Activated naive CD4-positive, alpha-beta T cell treated with anti-CD3 and anti-CD28 coated beads, Interleukin-2, amount 10 ng/mL, durations not matched to agents 7 days and 5 days (primary cell): ENCODE results near the gene SUB1.
"Not testable (repeated sequence)": the region's sequence is repeated elsewhere in the genome, so short reads cannot be mapped to it uniquely, and the experiment has no call there.

Experiments used
- CTCF ChIA-PET: fragments of 350-600 bp; sonication (Branson Sonifier 250); formaldehyde crosslinking; loops from one replicate; lab custom pipeline; 2021; ENCODE audit warnings: antibody characterized with exemption; lab: Charles Lee
- DNase-seq: peaks from one replicate; pipeline ENCODE4 v3.0.0-alpha.2; 2020
- H3K27ac Mint-ChIP-seq: one replicate; pipeline ENCODE4 v1.8.0; 2021; ENCODE audit warnings: mild to moderate bottlenecking, moderate library complexity, mixed read lengths
- H3K27me3 Mint-ChIP-seq: one replicate; pipeline ENCODE4 v1.8.0; 2021; ENCODE audit warnings: mild to moderate bottlenecking, mixed read lengths
- H3K36me3 Mint-ChIP-seq: one replicate; pipeline ENCODE4 v1.8.0; 2021; ENCODE audit warnings: mixed read lengths
- H3K4me1 Mint-ChIP-seq: one replicate; pipeline ENCODE4 v1.8.0; 2021; ENCODE audit warnings: mixed read lengths
- H3K4me3 Mint-ChIP-seq: one replicate; pipeline ENCODE4 v1.8.0; 2021; ENCODE audit warnings: mild to moderate bottlenecking, moderate library complexity, mixed read lengths
- H3K9me3 Mint-ChIP-seq: one replicate; pipeline ENCODE4 v1.8.0; 2021; ENCODE audit warnings: mixed read lengths

SUB1 gene

GRCh38 chr5:32552936-32553335 lies 32.4 kb upstream of the SUB1 start:
- CTCF ChIA-PET: no interaction called here
- Mint-ChIP-seq H3K36me3 (peaks cover 9% of the 10 kb centered on the region), H3K4me1 (peaks cover 11% of the 10 kb centered on the region), H3K27ac (no peak overlapping the region), H3K9me3 (peaks cover 4% of the 10 kb centered on the region), H3K27me3 (no peaks in the 10 kb centered on the region), H3K4me3 (no peak overlapping the region)
- no peak for DNase-seq

DNA sequence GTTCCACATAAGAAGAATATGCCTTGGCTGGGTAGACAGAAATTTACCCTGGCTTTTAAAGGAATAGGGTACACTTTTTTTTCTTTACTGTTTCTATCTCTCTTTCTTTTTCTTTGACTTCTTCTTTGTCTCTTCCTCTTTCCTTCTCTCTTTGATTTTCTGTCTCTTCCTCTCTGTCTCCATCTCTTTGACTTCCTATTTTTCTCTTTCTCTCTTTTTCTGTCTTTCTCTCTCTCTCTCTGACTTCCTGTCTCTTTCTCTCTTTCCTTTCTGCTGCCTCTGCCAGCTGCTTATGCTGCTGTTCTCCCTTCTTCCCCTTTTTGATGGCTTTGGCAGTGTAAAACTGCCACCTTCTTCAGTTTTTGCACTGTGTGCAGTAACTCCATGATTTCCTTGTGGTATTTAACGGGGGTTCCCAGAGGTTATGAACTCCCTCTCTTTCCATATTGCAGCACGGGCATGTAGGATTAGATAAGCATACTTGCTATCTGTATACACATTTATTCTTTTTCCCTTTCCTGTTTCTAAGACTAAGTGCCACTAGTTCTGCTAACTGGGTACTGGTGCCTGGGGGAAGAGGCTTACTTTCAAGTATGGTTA lies 31.1 kb upstream of the SUB1 start:
- H3K27ac Mint-ChIP-seq, H3K4me3 Mint-ChIP-seq, DNase-seq, CTCF ChIA-PET, H3K9me3 Mint-ChIP-seq, H3K36me3 Mint-ChIP-seq, H3K27me3 Mint-ChIP-seq: not testable (repeated sequence)
- peaks cover 11% of the 10 kb centered on the region for H3K4me1 Mint-ChIP-seq

GRCh38 chr5:32556543-32556942 lies 28.8 kb upstream of the SUB1 start:
- H3K27ac Mint-ChIP-seq, H3K4me3 Mint-ChIP-seq, H3K36me3 Mint-ChIP-seq, CTCF ChIA-PET, DNase-seq, H3K9me3 Mint-ChIP-seq, H3K27me3 Mint-ChIP-seq: not testable (repeated sequence)
- H3K4me1 Mint-ChIP-seq: peaks cover 11% of the 10 kb centered on the region

DNA sequence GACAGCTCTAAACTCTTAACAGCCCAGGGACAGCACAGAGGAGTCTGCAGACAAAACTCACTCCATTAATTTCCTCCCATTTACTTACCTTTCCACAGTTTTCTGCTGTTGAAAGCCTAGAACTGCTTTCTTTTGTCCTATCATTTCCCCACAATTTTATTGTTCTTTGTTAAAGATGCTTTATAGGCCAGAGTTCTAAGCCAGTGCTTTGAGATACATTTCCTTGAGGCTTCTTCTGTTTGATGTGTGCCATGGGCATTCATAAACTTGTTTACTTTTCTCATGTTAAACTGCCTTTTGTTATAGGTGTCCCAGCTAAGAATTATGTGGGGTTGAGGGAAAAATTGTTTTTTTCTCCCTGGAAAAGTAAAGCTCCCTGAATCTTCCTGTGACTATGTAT lies 25.9 kb upstream of the SUB1 start:
- Mint-ChIP-seq H3K36me3 (no peaks in the 10 kb centered on the region), H3K27ac (no peak overlapping the region)
- CTCF ChIA-PET: no interaction called here

GRCh38 chr5:32559921-32560320 lies 25.4 kb upstream of the SUB1 start:
- Mint-ChIP-seq H3K27me3 (no peaks in the 10 kb centered on the region), H3K9me3 (no peaks in the 10 kb centered on the region), H3K4me3 (no peak overlapping the region), H3K27ac (no peak overlapping the region), H3K36me3 (no peaks in the 10 kb centered on the region), H3K4me1 (peaks cover 2% of the 10 kb centered on the region)
- no peak for DNase-seq
- CTCF ChIA-PET: interaction anchor here (0.7 kb wide), 1 partner anchor 72 kb away, joined by 4 read pairs; no protein-coding TSS in a partner anchor

More for the DNA sequence above, 25.9 kb upstream of the SUB1 start:
- H3K27me3 Mint-ChIP-seq: no peaks in the 10 kb centered on the region
- DNase-seq: no peak
- H3K4me1 Mint-ChIP-seq: peaks cover 2% of the 10 kb centered on the region
- no peaks in the 10 kb centered on the region for H3K9me3 Mint-ChIP-seq
- H3K4me3 Mint-ChIP-seq: no peak overlapping the region

DNA sequence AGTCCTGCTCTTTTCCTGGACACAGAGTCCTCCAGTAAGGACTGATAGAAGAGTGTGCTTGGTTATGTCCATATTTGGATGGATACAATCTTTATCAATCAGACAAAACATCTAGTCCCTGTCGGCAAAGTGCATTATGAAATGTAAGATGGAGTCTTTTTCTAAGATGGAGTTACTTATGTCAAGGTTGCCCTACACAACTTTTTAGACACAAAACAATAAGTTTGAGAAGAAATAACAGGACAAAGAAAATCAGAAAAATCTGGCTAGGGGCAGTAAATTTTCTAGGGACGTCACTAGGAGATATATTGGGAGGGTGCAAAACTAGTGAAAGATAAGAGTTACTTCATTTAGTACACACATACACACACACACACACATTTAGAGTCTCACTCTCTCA lies 23.3 kb upstream of the SUB1 start:
- Mint-ChIP-seq H3K27me3 (no peaks in the 10 kb centered on the region), H3K27ac (no peak overlapping the region), H3K4me1 (peaks cover 2% of the 10 kb centered on the region), H3K9me3 (no peaks in the 10 kb centered on the region), H3K36me3 (no peaks in the 10 kb centered on the region), H3K4me3 (no peak overlapping the region)
- CTCF ChIA-PET: interaction anchor here (0.6 kb wide), 1 partner anchor 70 kb away, joined by 3 read pairs; no protein-coding TSS in a partner anchor
- no peak for DNase-seq

GRCh38 chr5:32562843-32563242 lies 22.5 kb upstream of the SUB1 start:
- CTCF ChIA-PET: no interaction called here
- H3K4me3 Mint-ChIP-seq: no peak overlapping the region
- H3K9me3 Mint-ChIP-seq: no peaks in the 10 kb centered on the region
- H3K4me1 Mint-ChIP-seq: peaks cover 2% of the 10 kb centered on the region
- H3K36me3 Mint-ChIP-seq: no peaks in the 10 kb centered on the region
- DNase-seq: no peak
- H3K27ac Mint-ChIP-seq: no peak overlapping the region
- no peaks in the 10 kb centered on the region for H3K27me3 Mint-ChIP-seq

DNA sequence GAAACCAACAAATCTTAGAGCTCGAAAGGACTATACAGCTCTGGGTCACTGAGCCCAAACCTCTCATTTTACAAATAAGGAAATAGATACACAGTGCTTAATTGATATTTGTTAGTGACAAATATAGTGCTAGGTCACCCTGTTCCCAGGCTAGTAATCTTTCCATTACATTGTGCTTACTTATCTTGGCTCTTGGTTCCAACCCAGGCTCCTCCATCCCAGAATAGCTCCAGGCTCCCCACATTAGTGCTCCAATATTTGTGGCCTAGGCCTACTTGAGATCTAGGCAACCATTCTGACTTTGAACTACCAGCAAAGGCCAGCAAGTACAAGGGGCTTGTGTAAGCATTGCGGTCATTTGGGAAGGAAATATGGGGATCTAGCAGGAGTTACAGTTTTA lies 21.7 kb upstream of the SUB1 start:
- no peaks in the 10 kb centered on the region for H3K27me3 Mint-ChIP-seq
- H3K27ac Mint-ChIP-seq: no peak overlapping the region
- H3K4me3 Mint-ChIP-seq: no peak overlapping the region
- no peak for DNase-seq
- CTCF ChIA-PET: no interaction called here
- peaks cover 2% of the 10 kb centered on the region for H3K4me1 Mint-ChIP-seq
- no peaks in the 10 kb centered on the region for H3K36me3 Mint-ChIP-seq
- H3K9me3 Mint-ChIP-seq: no peaks in the 10 kb centered on the region

DNA sequence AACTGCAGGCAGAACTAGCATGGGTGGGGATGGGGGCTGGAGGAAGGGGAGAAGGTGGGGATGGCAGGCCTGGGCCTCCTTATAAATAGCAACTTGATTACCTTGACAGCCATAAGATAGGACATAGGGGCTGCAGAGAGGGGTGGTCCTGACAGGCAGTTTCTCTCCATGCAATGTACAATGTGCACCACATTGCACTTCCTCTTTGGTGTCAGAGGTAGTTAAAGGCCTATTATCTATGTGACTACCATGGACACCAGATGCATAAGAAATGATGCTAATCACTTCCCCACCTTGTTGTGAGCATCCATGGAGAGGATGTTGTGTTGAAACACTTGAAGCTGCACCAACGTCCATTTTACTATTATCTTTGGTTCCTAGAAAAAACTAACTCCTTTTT lies 20.2 kb upstream of the SUB1 start:
- Mint-ChIP-seq H3K27me3 (no peaks in the 10 kb centered on the region), H3K4me3 (no peak overlapping the region), H3K36me3 (no peaks in the 10 kb centered on the region), H3K27ac (no peak overlapping the region), H3K9me3 (no peaks in the 10 kb centered on the region), H3K4me1 (peaks cover 2% of the 10 kb centered on the region)
- CTCF ChIA-PET: no interaction called here
- DNase-seq: no peak

DNA sequence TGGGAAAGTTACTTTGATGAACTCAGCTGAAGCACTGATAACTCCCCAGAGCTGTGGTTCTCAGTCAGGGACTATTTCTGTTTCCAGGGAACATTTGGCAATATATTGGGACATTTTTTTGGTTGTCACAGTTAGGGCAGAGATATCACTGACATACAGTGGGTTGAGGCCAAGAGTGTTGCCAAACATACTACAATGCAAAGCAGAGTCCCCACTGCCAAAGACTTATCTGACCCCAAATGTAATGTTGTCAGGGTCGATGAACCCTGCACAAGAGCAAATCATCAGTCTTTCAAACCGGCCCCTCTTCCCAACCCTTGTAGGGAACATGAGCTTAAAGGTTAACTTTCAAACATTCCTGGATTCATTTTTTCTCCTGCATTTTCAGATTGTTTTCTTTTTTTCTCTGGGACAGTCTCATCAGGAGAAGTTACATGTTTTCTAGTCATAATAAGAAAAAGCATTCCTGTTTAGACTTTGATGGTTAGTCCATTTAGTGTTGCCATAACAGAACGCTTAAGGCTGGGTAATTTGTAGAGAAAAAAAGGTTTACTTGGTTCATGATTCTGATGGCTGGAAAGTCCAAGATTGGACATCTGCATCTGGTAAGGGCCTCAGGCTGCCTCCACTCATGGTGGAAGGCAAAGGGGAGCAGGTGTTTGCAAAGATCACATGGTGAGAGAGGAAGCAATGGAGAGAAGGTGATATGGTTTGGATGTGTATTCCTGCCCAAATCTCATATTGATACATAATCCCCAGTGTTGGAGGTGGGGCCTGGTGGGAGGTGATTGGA lies 18.8 kb upstream of the SUB1 start:
- DNase-seq: no peak
- Mint-ChIP-seq H3K4me1 (peaks cover 2% of the 10 kb centered on the region), H3K4me3 (no peak overlapping the region), H3K27ac (no peak overlapping the region), H3K9me3 (no peaks in the 10 kb centered on the region), H3K27me3 (no peaks in the 10 kb centered on the region), H3K36me3 (peaks cover 3% of the 10 kb centered on the region)
- CTCF ChIA-PET: no interaction called here

- no peaks in the 10 kb centered on the region for H3K4me1 Mint-ChIP-seq
- no peak overlapping the region for H3K4me3 Mint-ChIP-seq
- H3K36me3 Mint-ChIP-seq: peaks cover 3% of the 10 kb centered on the region
- H3K9me3 Mint-ChIP-seq: no peaks in the 10 kb centered on the region
- H3K27me3 Mint-ChIP-seq: peaks cover 6% of the 10 kb centered on the region
- no peak overlapping the region for H3K27ac Mint-ChIP-seq
- no peak for DNase-seq
- CTCF ChIA-PET: interaction anchor here (0.9 kb wide), 1 partner anchor 81 kb away, joined by 3 read pairs; no protein-coding TSS in a partner anchor
Measured at GRCh38 chr5:32571128-32571527, 14.2 kb upstream of the SUB1 start.

DNA sequence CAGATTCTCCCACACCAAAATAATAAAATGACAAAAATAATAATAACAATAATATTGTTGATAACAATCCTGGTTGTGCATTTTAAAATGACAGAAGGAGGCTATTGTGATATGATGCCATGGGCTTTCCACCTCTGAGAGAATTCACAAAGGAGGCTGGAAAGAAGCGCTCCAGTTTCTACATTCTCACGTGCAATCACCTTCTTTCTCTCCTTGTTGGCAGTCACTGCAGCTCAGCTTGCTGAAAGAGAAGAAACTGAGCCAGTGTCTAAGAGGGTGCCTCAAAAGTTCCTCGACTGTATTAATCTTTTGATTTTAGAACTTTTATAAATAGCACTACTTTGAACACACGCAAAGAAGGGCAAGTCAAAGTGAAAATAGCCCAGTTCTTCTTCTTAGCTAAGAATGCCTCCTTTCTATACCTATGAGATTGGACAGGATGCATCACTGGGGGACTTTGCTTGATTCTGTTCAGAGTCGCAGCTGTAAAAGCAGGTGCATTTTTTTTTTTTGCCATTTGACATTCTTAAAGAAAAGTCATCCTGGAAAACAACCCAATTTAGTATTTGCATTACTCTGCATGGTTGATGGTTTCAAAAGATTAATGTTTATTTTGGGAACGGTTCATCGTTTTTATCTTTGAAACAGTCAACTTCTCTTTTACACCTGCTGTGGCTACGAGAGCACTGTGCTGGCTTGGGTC lies 12.4 kb upstream of the SUB1 start:
- peaks cover 2% of the 10 kb centered on the region for H3K4me1 Mint-ChIP-seq
- no peak for DNase-seq
- H3K27ac Mint-ChIP-seq: no peak overlapping the region
- H3K9me3 Mint-ChIP-seq: no peaks in the 10 kb centered on the region
- peaks cover 3% of the 10 kb centered on the region for H3K36me3 Mint-ChIP-seq
- H3K4me3 Mint-ChIP-seq: no peak overlapping the region
- H3K27me3 Mint-ChIP-seq: peaks cover 10% of the 10 kb centered on the region
- CTCF ChIA-PET: interaction anchor here (1.0 kb wide), 1 partner anchor 17 kb away, joined by 5 read pairs; no protein-coding TSS in a partner anchor

DNA sequence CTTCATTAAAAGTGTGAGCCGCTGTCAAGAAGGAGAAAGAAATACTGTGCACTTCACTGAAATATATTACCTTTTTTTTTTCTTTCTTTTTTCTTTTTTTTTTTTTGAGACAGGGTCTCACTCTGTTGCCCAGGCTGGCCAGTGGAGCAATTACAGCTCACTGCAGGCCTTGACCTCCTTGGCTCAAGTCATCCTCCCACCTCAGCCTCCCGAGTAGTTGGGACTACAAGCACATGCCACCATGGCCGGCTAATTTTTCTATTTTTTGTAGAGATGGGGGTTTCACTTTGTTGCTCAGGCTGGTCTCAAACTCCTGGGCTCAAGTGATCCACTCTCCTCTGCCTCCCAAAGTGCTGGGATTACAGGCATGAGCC lies 11.9 kb upstream of the SUB1 start:
- not testable (repeated sequence) for H3K36me3 Mint-ChIP-seq, H3K4me1 Mint-ChIP-seq, DNase-seq, H3K9me3 Mint-ChIP-seq, H3K4me3 Mint-ChIP-seq, H3K27ac Mint-ChIP-seq
- CTCF ChIA-PET: interaction anchor here (1.0 kb wide), 1 partner anchor 17 kb away, joined by 5 read pairs; no protein-coding TSS in a partner anchor
- peaks cover 10% of the 10 kb centered on the region for H3K27me3 Mint-ChIP-seq

GRCh38 chr5:32574540-32575175 lies 10.7 kb upstream of the SUB1 start:
- Mint-ChIP-seq H3K9me3 (no peaks in the 10 kb centered on the region), H3K27me3 (peaks cover 10% of the 10 kb centered on the region), H3K27ac (no peak overlapping the region), H3K4me3 (no peak overlapping the region), H3K4me1 (peaks cover 2% of the 10 kb centered on the region), H3K36me3 (peaks cover 3% of the 10 kb centered on the region)
- no peak for DNase-seq
- CTCF ChIA-PET: no interaction called here
